Heart right ventricle (tissue), 16 donors: ENCODE measurements around the gene SMYD2. TPM values are rescaled to one million over a fixed set of nuclear protein-coding genes. Genes with fewer than 3 reads are reported as not detected.

Experiments
- ATAC-seq, 8 donors: fragments of 200-7000 bp; cut with Tn5 transposase; one replicate each; pipeline ENCODE4 v1.9.1; 2020; ENCODE audit warnings: mild to moderate bottlenecking in 8 of 8, moderate library complexity in 8 of 8, moderate number of reproducible peaks in 1 of 8
- DNase-seq, 2 donors: peaks; one replicate each; pipeline ENCODE4 v3.0.0-alpha.2; 2020
- H3K27ac ChIP-seq, 10 donors: fragments of 200-600 bp; sonication (generic) in 2 of 10; one replicate each; pipeline versions ENCODE4 v1.5.0 to v1.8.0; 2020 to 2022; ENCODE audit warnings: mild to moderate bottlenecking in 3 of 10
- H3K27me3 ChIP-seq, 7 donors: fragments of 200-600 bp; one replicate each; pipeline ENCODE4 v1.8.0; 2021 to 2022; ENCODE audit warnings: mild to moderate bottlenecking in 2 of 7
- H3K36me3 ChIP-seq, 9 donors: fragments of 200-600 bp; sonication (generic) in 1 of 9; one replicate each; pipeline versions ENCODE4 v1.5.0 to v1.8.0; 2020 to 2022; ENCODE audit warnings: mild to moderate bottlenecking in 2 of 9
- H3K4me1 ChIP-seq, 9 donors: fragments of 200-600 bp; sonication (generic) in 1 of 9; one replicate each; pipeline versions ENCODE4 v1.5.0 to v1.8.0; 2020 to 2022; ENCODE audit warnings: mild to moderate bottlenecking in 4 of 9
- H3K4me3 ChIP-seq, 10 donors: fragments of 200-600 bp; sonication (generic) in 2 of 10; one replicate each; pipeline versions ENCODE4 v1.5.0 to v1.8.0; 2020 to 2022; ENCODE audit warnings: mild to moderate bottlenecking in 7 of 10, moderate library complexity in 2 of 10
- H3K9me3 ChIP-seq, 11 donors: fragments of 200-600 bp in 10 of 11; sonication (generic) in 2 of 11; one replicate each; pipeline versions ENCODE4 v1.5.0 to v1.8.0; 2013 to 2022; ENCODE audit warnings: mild to moderate bottlenecking in 2 of 11, control low read depth in 1 of 11, moderate library complexity in 1 of 11
- CTCF ChIP-seq, 9 donors: fragments of 200-600 bp; sonication (generic) in 2 of 9; IDR thresholded peaks; one replicate each; pipeline versions ENCODE4 v1.5.0 to v1.8.0; 2021 to 2022; ENCODE audit warnings: antibody characterized with exemption in 9 of 9, mild to moderate bottlenecking in 5 of 9, moderate library complexity in 1 of 9
- whole genome bisulfite sequencing, 2 donors: extraction: QIAGEN DNeasy Blood & Tissue Kit; methylation state at CpG; one replicate each; pipeline ENCODE4 v1.1.7; 2013; ENCODE audit warnings: inconsistent platforms in 1 of 2; 5-methylcytosine and 5-hydroxymethylcytosine counted together
- intact Hi-C, 10 donors: fragments of 100-400 bp; cut with DNase I; formaldehyde crosslinking; loops; one replicate each; pipeline versions ENCODE4 v1.11.1 to v1.14.2; 2022
- long read RNA-seq, 3 donors: library from polyadenylated mRNA; unstranded; transcript quantifications; one replicate each; pipeline ENCODE4 v2.0.0, GENCODE V29; 2020 to 2021
- polyA plus RNA-seq, 2 donors: library from polyadenylated mRNA; stranded (reverse); fragments of 200-250 nt; gene quantifications; one replicate each; pipeline ENCODE4 v1.2.3, GENCODE V29; 2013
- total RNA-seq, 10 donors: library from RNA; stranded (reverse); fragmentation: NEBNext Ultra II Directional in 3 of 10; extraction: Animal tissue kit (Norgen Biotek cat#: 25700) in 3 of 10; gene quantifications; one replicate each; pipeline versions ENCODE4 v1.2.1 to v1.2.4, GENCODE V29; 2021 to 2023
- donor health status: Arrhythmogenic right ventricular cardiomyopathy.
- donor health status: ischemic (EF 13 %, LVEDD 7.1; RV severe dilation, severe dysfunction).
- donor health status: healthy with polysubstance abuse.
- donor health status: DM: no; HTN: yes; CAD: no.
- donor health status: DM: no; HTN: no; CAD: no.
- donor health status: ischemic (EF 25% LVEDD 6.9; RV normal size, moderate dysfunction).
- donor health status: ischemic (EF 25% LVEDD 5.7; RV mildly dilated, moderate dysfunction).
- donor health status: healthy.
- donor health status: DM: yes; HTN: yes; CAD: no.
- donor health status: Ischemic cardiomyopathy.
- donor health status: ischemic (EF 35%, LVEDD 5.7; RV mildly dilated, moderate dysfunction).
- donor health status: nonischemic (EF 11% LVEDD 7.7; RV severe dilation, severe dysfunction).
- donor health status: DM: yes; HTN: yes; CAD: no.
- donor health status: PGD.
- donor health status: ischemic (EF 29% LVEDD 5.4; RV normal size, mild dysfunction).
- donor health status: nonischemic (EF 23%, LVEDD 6.1; RV moderate dilation, normal function).

The SMYD2 gene
- total RNA-seq (100 to 1,000 TPM; 158 to 438 (median 356) TPM), polyA plus RNA-seq (100 to 1,000 TPM in 1 of 2 donors, 10 to 100 TPM in 1; 97.3 to 149 TPM)
- long read RNA-seq, donor 1, full-length matches to known transcripts, result 231 of 256 reads
- long read RNA-seq, donor 1, partial matches to known transcripts, result 6 of 256 reads
- long read RNA-seq, donor 1, other reads (novel, unspliced or antisense), result 19 of 256 reads
- long read RNA-seq, donor 2, transcript SMYD2-203 (11 exons, 1,618 nt), result minor isoform, 33 of 337 reads
- long read RNA-seq, donor 2, transcript SMYD2-201 (12 exons, 1,671 nt), result major isoform, 264 of 337 reads
- long read RNA-seq, donor 2, partial matches to known transcripts, result 12 of 337 reads
- long read RNA-seq, donor 2, other reads (novel, unspliced or antisense), result 28 of 337 reads
- long read RNA-seq, donor 3, transcript SMYD2-203 (11 exons, 1,618 nt), result minor isoform, 35 of 452 reads
- long read RNA-seq, donor 3, transcript SMYD2-201 (12 exons, 1,671 nt), result major isoform, 376 of 452 reads
- long read RNA-seq, donor 3, partial matches to known transcripts, result 5 of 452 reads
- long read RNA-seq, donor 3, other reads (novel, unspliced or antisense), result 36 of 452 reads

GRCh38 chr1:214281021-214281719 is at the start of gene SMYD2:
Gene SMYD2, plus strand, starts transcription at chr1:214281159. Its CDS starts 96 bp downstream, at chr1:214281255.
- ATAC-seq (peak; percentile 43 to 83 (median 73)), DNase-seq (peak; percentile 73 to 77)
- 1% methylated on average over 44 to 86 of the region's 94 CpGs for WGBS, 2 donors
- Histone ChIP-seq H3K9me3 (peaks cover 0 to 3% (median 0%) of the 10 kb centered on the region in 11 donors), H3K4me1 (peaks cover 4 to 73% (median 33%) of the 10 kb centered on the region in 9 donors), H3K36me3 (no peaks in the 10 kb centered on the region), H3K27ac (peak within 1 kb of the TSS; percentile 95 to 100 (median 98)), H3K4me3 (peak within 1 kb of the TSS; percentile 67 to 96 (median 80)), H3K27me3 (no peaks in the 10 kb centered on the region)
- intact Hi-C loops, result loop anchor here in 4 of 10 donors (1.0 to 5.0 kb wide), 3 partner anchors 35 to 46 kb away; no protein-coding TSS in a partner anchor
- no peak for TF ChIP-seq CTCF (IDR thresholded peaks at IDR 0.05)

GRCh38 chr1:214233856-214234634 is 46.9 kb upstream of the SMYD2 start:
- peak in 3 of 8 donors; percentile 41 to 56 (median 51) for ATAC-seq
- WGBS, 2 donors, result 54 to 55% methylated on average over 9 of the region's 9 CpGs
- H3K4me1 ChIP-seq, result peaks cover 0 to 19% (median 5%) of the 10 kb centered on the region in 9 donors
- H3K9me3 ChIP-seq, result no peaks in the 10 kb centered on the region
- intact Hi-C loops, result no loop called here
- no peak for DNase-seq
- H3K27ac ChIP-seq, result no peak overlapping the region
- no peaks in the 10 kb centered on the region for H3K36me3 ChIP-seq
- TF ChIP-seq CTCF (IDR thresholded peaks at IDR 0.05), result no peak
- H3K27me3 ChIP-seq, result peaks cover 0 to 4% (median 0%) of the 10 kb centered on the region in 7 donors
- H3K4me3 ChIP-seq, result no peak overlapping the region

- no peak overlapping the region for H3K27ac ChIP-seq
- TF ChIP-seq CTCF (IDR thresholded peaks at IDR 0.05), result no peak
- DNase-seq (no peak), ATAC-seq (no peak)
- no peaks in the 10 kb centered on the region for H3K36me3 ChIP-seq
- H3K27me3 ChIP-seq, result peaks cover 0 to 4% (median 0%) of the 10 kb centered on the region in 7 donors
- WGBS, 2 donors, result 67 to 68% methylated on average over 3 of the region's 3 CpGs
- H3K4me3 ChIP-seq, result no peak overlapping the region
- intact Hi-C loops, result no loop called here
- H3K9me3 ChIP-seq, result no peaks in the 10 kb centered on the region
- H3K4me1 ChIP-seq, result peaks cover 0 to 15% (median 4%) of the 10 kb centered on the region in 9 donors
Observed at GRCh38 chr1:214234635-214235025, 46.3 kb upstream of the SMYD2 start.
